Erythroblast (primary cell): Measurements from ENCODE around the gene EAF1.

Source experiments
- GATA1 ChIP-seq: IDR thresholded peaks from 2 replicates; pipeline ENCODE4 v1.6.1; 2011; ENCODE audit warnings: low read depth, mild to moderate bottlenecking, control low read depth, low read length, moderate library complexity
- POLR2A ChIP-seq: IDR thresholded peaks from 2 replicates; pipeline ENCODE4 v1.6.1; 2011; ENCODE audit warnings: mild to moderate bottlenecking, low read length

DNA sequence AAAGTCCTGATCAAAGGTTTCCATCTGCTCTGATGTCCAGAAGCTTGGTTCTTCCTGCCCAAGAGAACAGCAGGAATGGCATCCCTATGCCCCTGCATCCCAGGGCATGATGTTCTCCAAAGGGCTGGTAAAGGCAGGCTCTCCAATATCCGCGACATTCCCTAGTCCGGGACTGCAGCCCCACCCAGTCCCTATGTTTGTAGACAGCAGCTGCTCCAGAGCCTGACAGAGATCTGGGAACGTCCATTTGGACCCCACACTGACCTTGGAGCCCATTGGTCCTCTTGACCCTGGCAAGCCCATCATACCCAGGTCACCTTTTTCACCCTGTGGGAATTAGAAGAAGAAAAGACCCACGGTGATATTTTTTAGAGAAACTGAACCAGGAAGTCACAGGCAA, 47.8 kb downstream of the EAF1 start:
- TF ChIP-seq POLR2A (no peak), GATA1 (no peak)
